ENCODE measurements around the gene KY. TPM values are rescaled to one million over a fixed set of nuclear protein-coding genes. Genes with fewer than 3 reads are reported as not detected.
A peak's percentile ranks its signal among the peaks of the same experiment; 100 is the strongest.

KY gene
- total RNA-seq, 1 donor from 2014 or later, result not detected

GRCh38 chr3:134677987-134678308 is 27.1 kb upstream of the KY start:
- Mint-ChIP-seq H3K4me1 (no peaks in the 10 kb centered on the region), H3K27me3 (ENCODE audit: low read depth) (peaks cover 48% of the 10 kb centered on the region), H3K36me3 (no peaks in the 10 kb centered on the region), H3K27ac (no peak overlapping the region), H3K4me3 (no peak overlapping the region), H3K9me3 (peaks cover 31% of the 10 kb centered on the region)
- no peak for TF ChIP-seq CTCF (IDR thresholded peaks at IDR 0.05; ENCODE audit: unreplicated experiment)
- DNase-seq (ENCODE audit: low spot score in 2 of 2, unreplicated experiment in 2 of 2), result no peak

GRCh38 chr3:134677196-134677986 is 26.6 kb upstream of the KY start:
- peak; percentile 15 for TF ChIP-seq CTCF (IDR thresholded peaks at IDR 0.05; ENCODE audit: unreplicated experiment)
- Mint-ChIP-seq H3K36me3 (no peaks in the 10 kb centered on the region), H3K27ac (no peak overlapping the region), H3K9me3 (peaks cover 34% of the 10 kb centered on the region), H3K4me1 (no peaks in the 10 kb centered on the region), H3K4me3 (no peak overlapping the region), H3K27me3 (ENCODE audit: low read depth) (peaks cover 48% of the 10 kb centered on the region)
- no peak for DNase-seq (ENCODE audit: low spot score in 2 of 2, unreplicated experiment in 2 of 2)

GRCh38 chr3:134675726-134676256 is 25.0 kb upstream of the KY start:
- Mint-ChIP-seq H3K27me3 (ENCODE audit: low read depth) (peaks cover 43% of the 10 kb centered on the region), H3K9me3 (peaks cover 34% of the 10 kb centered on the region), H3K4me3 (no peak overlapping the region), H3K27ac (no peak overlapping the region), H3K36me3 (no peaks in the 10 kb centered on the region), H3K4me1 (no peaks in the 10 kb centered on the region)
- no peak for DNase-seq (ENCODE audit: low spot score in 2 of 2, unreplicated experiment in 2 of 2)
- no peak for TF ChIP-seq CTCF (IDR thresholded peaks at IDR 0.05; ENCODE audit: unreplicated experiment)

- no peaks in the 10 kb centered on the region for H3K4me1 Mint-ChIP-seq
- H3K27ac Mint-ChIP-seq, result no peak overlapping the region
- TF ChIP-seq CTCF (IDR thresholded peaks at IDR 0.05; ENCODE audit: unreplicated experiment), result no peak
- no peak for DNase-seq (ENCODE audit: low spot score in 2 of 2, unreplicated experiment in 2 of 2)
- no peaks in the 10 kb centered on the region for H3K36me3 Mint-ChIP-seq
- H3K4me3 Mint-ChIP-seq, result no peak overlapping the region
- peaks cover 34% of the 10 kb centered on the region for H3K9me3 Mint-ChIP-seq
- H3K27me3 Mint-ChIP-seq (ENCODE audit: low read depth), result peaks cover 46% of the 10 kb centered on the region
These were observed 21.7 kb upstream of the KY start for GRCh38 chr3:134672571-134672970.

GRCh38 chr3:134667956-134668355 is 17.1 kb upstream of the KY start:
- no peak overlapping the region for H3K27ac Mint-ChIP-seq
- H3K4me3 Mint-ChIP-seq, result no peak overlapping the region
- DNase-seq (ENCODE audit: low spot score in 2 of 2, unreplicated experiment in 2 of 2), result no peak
- peaks cover 3% of the 10 kb centered on the region for H3K9me3 Mint-ChIP-seq
- no peak for TF ChIP-seq CTCF (IDR thresholded peaks at IDR 0.05; ENCODE audit: unreplicated experiment)
- H3K36me3 Mint-ChIP-seq, result no peaks in the 10 kb centered on the region
- peaks cover 56% of the 10 kb centered on the region for H3K27me3 Mint-ChIP-seq (ENCODE audit: low read depth)
- H3K4me1 Mint-ChIP-seq, result no peaks in the 10 kb centered on the region

All from mesothelial cell of epicardium (in vitro differentiated cells).